TTC549 (cell line): ENCODE measurements around the gene RGS4.

Experiments used
- FAIRE-seq: peaks from 2 replicates; lab custom pipeline; 2012; peaks lifted over from hg19 to GRCh38; lab: Jason Lieb, UNC

RGS4 gene

GRCh38 chr1:163069142-163069541 is at the start of gene RGS4:
Gene RGS4, plus strand, starts transcription at chr1:163069361. Its CDS starts 124 bp downstream, at chr1:163069485.
- FAIRE-seq: no peak

DNA sequence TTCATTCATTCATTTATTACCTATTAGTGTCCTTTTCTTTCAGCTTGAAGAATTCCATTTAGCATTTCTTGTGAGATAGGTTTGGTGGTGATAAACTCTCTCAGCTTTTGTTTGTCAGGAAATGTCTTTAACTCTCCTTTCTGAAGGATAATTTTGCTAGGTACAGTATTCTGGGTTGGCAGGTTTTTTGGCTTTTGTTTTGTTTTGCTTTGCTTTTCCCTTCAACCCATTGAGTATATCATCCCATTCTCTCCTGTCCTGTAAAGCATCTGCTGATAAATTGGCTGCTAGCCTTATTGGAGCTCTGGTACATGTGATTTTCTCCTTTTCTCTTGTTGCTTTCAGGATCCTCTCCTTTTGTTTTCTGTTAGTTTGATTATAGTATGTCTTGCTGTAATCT is 47.0 kb upstream of the RGS4 start:
- no peak for FAIRE-seq

DNA sequence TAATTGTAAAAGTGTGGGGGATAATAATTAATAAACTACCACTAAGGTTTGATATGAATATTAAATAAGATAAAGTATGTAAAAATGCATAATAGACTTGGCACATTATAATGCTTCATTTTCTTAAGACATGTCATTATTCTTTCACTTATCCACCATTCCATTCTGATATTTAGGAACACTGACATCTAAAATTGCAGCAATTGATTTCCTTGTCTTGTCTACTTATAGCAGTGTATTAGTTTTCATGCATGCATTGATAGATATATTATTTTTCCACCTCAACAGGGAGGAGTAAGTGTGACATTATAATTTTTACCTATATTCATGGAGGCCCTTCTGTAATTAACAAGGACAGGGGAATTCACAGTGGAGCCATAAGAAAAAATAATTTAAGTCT is 41.6 kb upstream of the RGS4 start:
- no peak for FAIRE-seq

- no peak for FAIRE-seq
Measured at GRCh38 chr1:163029901-163030300, 39.3 kb upstream of the RGS4 start.

DNA sequence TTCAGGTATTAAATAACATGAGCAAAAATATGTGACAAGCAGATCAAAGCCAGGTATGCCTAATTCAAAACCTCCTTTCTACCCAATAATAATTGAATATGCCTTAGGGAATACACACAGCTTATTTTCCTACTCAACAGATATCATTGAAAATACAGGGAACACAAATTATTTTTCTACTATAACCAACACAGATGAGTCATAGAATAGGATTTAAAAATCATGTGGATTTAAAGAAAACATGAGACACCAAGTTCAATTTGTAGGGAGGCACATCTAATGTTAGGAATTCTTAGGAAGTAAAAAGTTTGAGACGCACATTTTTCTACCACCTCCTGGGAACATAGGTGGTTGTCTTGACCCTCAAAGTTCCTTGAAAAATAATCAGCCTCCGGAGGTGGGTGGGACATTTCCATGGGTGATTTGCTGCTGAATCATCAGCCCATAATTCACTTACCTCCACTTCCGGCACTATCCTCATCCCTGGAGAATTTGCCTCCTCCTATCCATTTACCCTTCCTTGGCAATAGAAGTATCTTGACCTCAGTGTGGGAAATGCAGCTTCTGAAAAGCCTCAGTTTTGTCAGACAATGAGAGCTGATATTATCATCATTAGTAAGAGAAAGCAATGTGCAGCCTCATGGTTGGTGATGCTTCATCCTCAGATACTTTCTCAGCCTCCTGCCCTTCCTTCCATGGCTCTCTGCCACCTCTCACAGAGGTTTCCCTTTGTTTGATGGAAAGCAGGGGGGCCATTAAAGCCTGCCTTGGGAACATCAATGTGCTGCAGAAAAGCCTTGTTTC is 33.5 kb upstream of the RGS4 start:
- FAIRE-seq: no peak

GRCh38 chr1:163036671-163037070 is 32.5 kb upstream of the RGS4 start:
- FAIRE-seq: no peak

DNA sequence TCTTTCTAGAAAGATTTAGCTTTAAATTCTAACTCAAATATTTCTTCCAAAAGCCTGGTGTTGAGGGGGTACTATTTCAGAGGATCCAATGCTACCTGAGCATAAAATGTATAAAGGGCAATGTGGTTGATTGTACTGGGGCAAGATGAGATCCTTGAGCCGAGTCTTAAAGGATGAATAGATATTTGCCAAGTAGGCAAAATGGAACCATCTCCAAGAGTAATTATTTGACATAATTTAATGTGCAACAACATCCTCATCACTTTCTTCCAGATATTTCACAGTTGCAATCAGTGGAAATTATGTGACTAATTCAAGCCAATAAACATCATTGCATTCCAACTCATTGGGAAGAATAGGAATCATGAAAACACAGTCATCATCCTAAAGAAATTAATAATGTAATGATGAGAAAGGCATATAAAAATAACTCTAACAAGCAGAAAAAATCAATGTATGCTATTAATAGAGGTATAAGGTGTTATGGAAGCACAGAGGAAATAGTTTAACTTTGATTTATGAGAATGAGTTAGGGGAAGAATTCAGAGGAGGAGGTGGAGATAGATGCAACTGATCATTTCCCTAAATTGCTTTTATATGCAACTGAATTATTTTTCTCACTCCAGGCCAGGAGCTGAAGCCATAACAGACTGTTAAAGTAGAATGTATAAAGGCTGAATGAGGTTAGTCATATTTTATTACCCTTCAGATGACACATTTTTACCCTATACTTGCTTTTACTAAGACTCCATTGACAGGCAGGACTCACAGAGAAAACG is 30.0 kb upstream of the RGS4 start:
- FAIRE-seq: no peak

GRCh38 chr1:163039707-163040093 is 29.5 kb upstream of the RGS4 start:
- no peak for FAIRE-seq

- no peak for FAIRE-seq
Measured at GRCh38 chr1:163046071-163046470, 23.1 kb upstream of the RGS4 start.

DNA sequence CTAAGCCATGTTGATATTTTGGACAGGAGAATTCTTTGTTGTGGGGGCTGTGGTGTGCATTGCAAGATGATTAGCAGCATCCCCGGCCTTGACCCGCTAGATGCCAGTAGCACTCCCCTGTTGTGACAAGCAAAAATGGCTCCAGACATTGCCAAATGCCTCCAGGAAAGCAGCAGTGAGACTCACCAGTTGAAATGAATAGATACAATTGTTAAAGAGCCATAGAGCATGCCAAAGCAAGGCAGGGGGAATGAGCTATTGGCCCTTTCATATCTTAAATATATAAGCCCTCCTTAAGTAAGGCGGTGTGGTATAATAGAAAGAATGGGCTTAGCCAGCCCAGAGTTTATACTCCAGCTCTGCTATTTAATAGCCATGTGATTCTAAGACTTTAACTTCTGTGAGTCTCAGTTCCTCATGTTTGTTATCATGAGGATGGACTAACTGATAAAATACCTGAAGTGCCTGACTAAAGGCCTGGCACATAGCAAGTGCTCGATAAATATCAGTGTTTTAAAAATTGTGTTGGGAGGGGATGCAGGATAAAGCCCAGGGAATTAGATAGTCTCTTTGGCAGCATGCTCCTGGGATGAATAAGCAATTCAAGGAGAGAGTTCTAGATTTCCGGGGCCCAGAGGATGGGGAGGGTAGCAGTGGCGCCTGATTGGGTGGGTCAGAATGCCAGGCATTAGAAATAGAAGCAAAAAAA is 21.1 kb upstream of the RGS4 start:
- FAIRE-seq: no peak

DNA sequence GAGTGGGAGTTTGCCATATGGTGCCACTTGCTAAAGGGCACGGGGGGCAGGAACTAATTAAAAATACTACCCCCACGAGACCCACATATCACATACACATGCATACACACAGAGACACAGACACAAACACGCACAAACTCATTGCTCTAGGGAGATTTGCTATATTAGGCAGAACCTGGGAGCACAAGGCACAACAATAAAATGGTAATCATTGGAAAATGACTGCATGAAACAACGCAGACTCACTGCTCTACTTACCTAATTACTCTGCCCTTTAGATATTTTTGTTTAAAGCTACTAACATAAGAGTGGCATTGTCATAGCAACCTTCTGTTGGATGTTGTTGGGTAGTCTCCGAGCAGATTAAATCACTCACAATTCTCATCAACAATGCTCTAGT is 20.3 kb upstream of the RGS4 start:
- FAIRE-seq: no peak

- no peak for FAIRE-seq
Measured at GRCh38 chr1:163049296-163049695, 19.9 kb upstream of the RGS4 start.

DNA sequence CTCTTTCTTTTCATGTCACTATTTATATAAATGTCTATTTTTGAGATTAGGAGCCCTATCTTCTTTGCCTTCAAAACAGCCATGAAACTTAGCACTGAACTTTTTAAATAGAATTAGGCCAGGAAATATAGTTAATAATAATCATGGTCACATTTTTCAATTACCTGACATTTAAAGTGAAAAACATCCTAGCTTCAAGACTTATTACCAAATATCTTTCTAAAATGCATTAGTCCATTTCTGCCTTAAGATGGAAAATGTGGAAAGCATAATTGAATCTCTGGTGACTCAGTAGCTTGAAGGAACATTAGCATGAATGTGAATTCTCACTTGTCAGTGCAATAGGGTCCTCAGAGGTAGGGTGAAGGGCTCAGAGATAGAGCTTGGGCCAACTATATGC is 18.7 kb upstream of the RGS4 start:
- FAIRE-seq: no peak

- no peak for FAIRE-seq
Measured at GRCh38 chr1:163054181-163054591, 15.0 kb upstream of the RGS4 start.

DNA sequence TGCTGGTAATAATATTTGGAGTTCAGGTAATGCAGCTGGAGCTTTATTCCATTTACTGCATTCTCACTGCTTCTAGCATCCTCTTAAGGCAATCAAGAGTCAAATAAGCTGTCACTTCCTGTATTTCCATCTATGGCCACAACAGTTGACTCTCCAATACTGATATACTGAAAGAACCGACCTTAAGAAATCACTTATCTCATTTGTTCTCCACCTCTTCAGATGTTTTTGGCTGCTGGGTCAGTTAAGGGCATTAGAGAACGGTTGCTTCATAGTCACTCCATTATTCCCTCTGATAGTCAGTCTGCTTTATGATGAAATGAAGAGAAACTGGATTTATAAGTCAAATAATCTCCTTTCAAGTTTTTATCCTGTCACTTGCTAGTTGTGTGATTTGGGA is 14.2 kb upstream of the RGS4 start:
- FAIRE-seq: no peak

GRCh38 chr1:163055531-163055930 is 13.6 kb upstream of the RGS4 start:
- FAIRE-seq: no peak

GRCh38 chr1:163056831-163057230 is 12.3 kb upstream of the RGS4 start:
- no peak for FAIRE-seq

GRCh38 chr1:163060343-163061007 is 8.7 kb upstream of the RGS4 start:
- FAIRE-seq: no peak

- FAIRE-seq: no peak
Measured at GRCh38 chr1:163063143-163063542, 6.0 kb upstream of the RGS4 start.

- no peak for FAIRE-seq
Measured at GRCh38 chr1:163063610-163064009, 5.6 kb upstream of the RGS4 start.

DNA sequence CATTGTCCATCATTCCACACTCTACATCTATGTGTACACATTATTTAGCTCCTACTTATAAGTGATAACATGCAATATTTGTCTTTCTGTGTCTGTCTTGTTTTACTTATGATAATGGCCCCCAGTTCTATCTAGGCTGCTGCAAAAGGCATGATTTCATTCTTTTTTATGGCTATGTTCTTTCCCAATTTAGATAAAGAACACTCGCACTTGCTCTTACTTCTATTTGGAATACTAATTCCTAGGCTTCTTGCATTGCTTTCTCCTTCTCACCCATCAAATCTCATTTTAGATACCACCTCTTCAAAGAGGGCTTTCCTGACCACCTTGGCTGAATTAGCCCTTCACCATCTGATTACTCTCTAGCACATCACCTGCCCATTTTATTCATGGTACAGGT is 3.0 kb upstream of the RGS4 start:
- no peak for FAIRE-seq

DNA sequence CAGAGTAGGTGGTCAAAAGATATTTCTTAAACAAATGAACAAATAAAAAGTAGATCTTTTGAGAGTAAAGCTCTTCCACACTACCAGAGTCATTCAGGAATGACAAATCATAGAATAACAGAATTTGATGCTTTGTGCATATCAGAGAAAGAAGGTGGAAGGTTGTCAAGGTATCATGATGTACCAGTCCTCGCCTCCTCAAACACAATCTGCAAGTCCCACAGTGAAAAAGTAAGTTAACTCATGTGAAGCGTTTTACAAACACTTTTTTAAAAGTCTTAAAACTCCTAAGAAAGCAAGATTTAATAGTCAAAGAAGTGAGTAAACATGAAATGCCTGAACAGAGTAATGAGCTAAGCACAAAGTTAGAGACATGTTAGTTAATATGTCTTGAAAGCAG is 2.5 kb upstream of the RGS4 start:
- FAIRE-seq: no peak

DNA sequence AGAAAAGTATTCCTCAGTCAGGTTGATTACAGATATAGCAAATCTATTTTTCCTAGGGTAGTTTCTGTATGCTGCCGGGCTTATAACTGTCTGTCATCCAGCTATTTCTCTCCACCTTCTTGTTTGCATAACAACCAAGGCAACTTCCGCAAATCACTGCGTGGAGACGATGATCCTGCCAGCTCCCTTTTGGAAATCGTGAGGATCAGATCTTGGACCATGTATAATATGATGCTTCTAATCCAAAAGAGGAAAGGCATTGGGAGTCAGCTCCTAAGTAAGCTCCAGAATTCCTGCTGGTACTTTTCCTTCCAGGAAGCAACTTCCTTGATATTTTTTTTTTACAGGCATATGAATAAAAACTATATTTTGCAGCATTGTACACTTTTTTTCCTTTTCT is 445 bp upstream of the RGS4 start:
- FAIRE-seq: no peak
